Liver (tissue), 9 donors: ENCODE data around the gene OSMR. TPM values are rescaled to one million over a fixed set of nuclear protein-coding genes. Genes with fewer than 3 reads are reported as not detected.
A peak's percentile ranks its signal among the peaks of the same experiment; 100 is the strongest.

Experiments
- DNase-seq: peaks from one replicate; pipeline ENCODE4 v3.0.0-alpha.2; 2017; ENCODE audit warnings: low spot score
- H3K27ac ChIP-seq, 2 donors: one replicate each; pipeline ENCODE4 v1.7.0; 2013; ENCODE audit warnings: inconsistent platforms in 2 of 2, low read length in 2 of 2, control low read depth in 1 of 2, low read depth in 1 of 2, mild to moderate bottlenecking in 1 of 2
- H3K27me3 ChIP-seq, 4 donors: one replicate each; pipeline versions ENCODE4 v1.6.1 to v1.7.0; 2013; ENCODE audit warnings: low read length in 3 of 4, inconsistent platforms in 1 of 4, mild to moderate bottlenecking in 1 of 4, moderate library complexity in 1 of 4; ENCODE audit not compliant: control insufficient read depth in 4 of 4, insufficient read depth in 4 of 4
- H3K36me3 ChIP-seq, 4 donors: one replicate each; pipeline versions ENCODE4 v1.6.1 to v1.7.0; 2013; ENCODE audit warnings: low read length in 3 of 4, mild to moderate bottlenecking in 3 of 4, low read depth in 1 of 4, moderate library complexity in 1 of 4; ENCODE audit not compliant: control insufficient read depth in 4 of 4, insufficient read depth in 3 of 4
- H3K4me1 ChIP-seq, 4 donors: one replicate each; pipeline versions ENCODE4 v1.6.1 to v1.7.0; 2013; ENCODE audit warnings: low read length in 3 of 4, mild to moderate bottlenecking in 3 of 4, moderate library complexity in 1 of 4; ENCODE audit not compliant: control insufficient read depth in 4 of 4, insufficient read depth in 4 of 4
- H3K4me3 ChIP-seq, 3 donors: one replicate each; pipeline versions ENCODE4 v1.6.1 to v1.7.0; 2013; ENCODE audit warnings: low read length in 3 of 3, control low read depth in 1 of 3, low read depth in 1 of 3, mild to moderate bottlenecking in 1 of 3
- H3K9ac ChIP-seq, 2 donors: one replicate each; pipeline ENCODE4 v1.7.0; 2013; ENCODE audit warnings: low read length in 2 of 2, mild to moderate bottlenecking in 2 of 2, moderate library complexity in 2 of 2, control low read depth in 1 of 2, low read depth in 1 of 2
- H3K9me3 ChIP-seq, 4 donors: one replicate each; pipeline versions ENCODE4 v1.6.1 to v1.7.0; 2013; ENCODE audit warnings: low read length in 3 of 4; ENCODE audit not compliant: control insufficient read depth in 4 of 4
- ATF3 ChIP-seq: IDR thresholded peaks from 2 replicates; pipeline ENCODE4 v1.6.1; 2016; ENCODE audit warnings: antibody characterized with exemption
- CTCF ChIP-seq: fragments of 150-350 bp; IDR thresholded peaks from 2 replicates; pipeline ENCODE4 v1.5.1; 2017; ENCODE audit warnings: improper control_type of control experiment, low read depth, low read length; ENCODE audit not compliant: missing input control
- EGR1 ChIP-seq, 2 donors: IDR thresholded peaks; 2 replicates each; pipeline ENCODE4 v1.6.1; 2016 to 2018; ENCODE audit warnings: antibody characterized with exemption in 2 of 2, low read depth in 2 of 2
- FOXA1 ChIP-seq: IDR thresholded peaks from 2 replicates; pipeline ENCODE4 v1.6.1; 2016; ENCODE audit warnings: antibody characterized with exemption
- FOXA2 ChIP-seq: IDR thresholded peaks from 2 replicates; pipeline ENCODE4 v1.6.1; 2016; ENCODE audit warnings: antibody characterized with exemption
- HNF4A ChIP-seq, 2 donors: conservative IDR thresholded peaks; 2 replicates each; pipeline ENCODE4 v1.6.1; 2016; ENCODE audit warnings: antibody characterized with exemption in 2 of 2, mild to moderate bottlenecking in 2 of 2
- HNF4G ChIP-seq: IDR thresholded peaks from 2 replicates; pipeline ENCODE4 v1.6.1; 2016; ENCODE audit warnings: antibody characterized with exemption
- JUND ChIP-seq, 2 donors: IDR thresholded peaks; 2 replicates each; pipeline ENCODE4 v1.6.1; 2016; ENCODE audit warnings: antibody characterized with exemption in 2 of 2
- MAX ChIP-seq: IDR thresholded peaks from 2 replicates; pipeline ENCODE4 v1.6.1; 2016; ENCODE audit warnings: antibody characterized with exemption
- NR2F2 ChIP-seq: IDR thresholded peaks from 2 replicates; pipeline ENCODE4 v1.6.1; 2016; ENCODE audit warnings: antibody characterized with exemption
- RAD21 ChIP-seq, 2 donors: IDR thresholded peaks; 2 replicates each; pipeline ENCODE4 v1.6.1; 2016; ENCODE audit warnings: antibody characterized with exemption in 2 of 2, mild to moderate bottlenecking in 2 of 2
- REST ChIP-seq: IDR thresholded peaks from 2 replicates; pipeline ENCODE4 v1.6.1; 2016; ENCODE audit warnings: antibody characterized with exemption, mild to moderate bottlenecking
- RXRA ChIP-seq, 2 donors: IDR thresholded peaks; 2 replicates each; pipeline ENCODE4 v1.6.1; 2017 to 2018; ENCODE audit warnings: antibody characterized with exemption in 2 of 2, mild to moderate bottlenecking in 1 of 2
- SP1 ChIP-seq: IDR thresholded peaks from 2 replicates; pipeline ENCODE4 v1.6.1; 2018; ENCODE audit warnings: antibody characterized with exemption, mild to moderate bottlenecking
- YY1 ChIP-seq: IDR thresholded peaks from 2 replicates; pipeline ENCODE4 v1.6.1; 2016; ENCODE audit warnings: antibody characterized with exemption, mild to moderate bottlenecking
- ZBTB33 ChIP-seq: IDR thresholded peaks from 2 replicates; pipeline ENCODE4 v1.6.1; 2016; ENCODE audit warnings: antibody characterized with exemption
- WGBS: extraction: QIAGEN DNeasy Blood & Tissue Kit; methylation state at CpG from one replicate; pipeline ENCODE4 v1.1.7; 2013; 5-methylcytosine and 5-hydroxymethylcytosine counted together
- polyA plus RNA-seq, 2 donors: library from polyadenylated mRNA; stranded (reverse) in 1 of 2; unstranded in 1 of 2; fragments of 200-250 nt in 1 of 2; fragments of >200 nt in 1 of 2; fragmentation: Nextera tagmentation in 1 of 2; extraction: Ambion mirVana in 1 of 2; gene quantifications; one replicate each; pipeline versions ENCODE4 v1.2.1 to v1.2.3, GENCODE V29; 2013 to 2015
- total RNA-seq, 2 donors: library from RNA; depleted of rRNA; stranded (reverse); fragments of >200 nt; gene quantifications; one replicate each; pipeline ENCODE4 v1.2.3, GENCODE V29; 2014
- donor health status: healthy.
- donor health status: healthy.
- donor health status: healthy.
- donor health status: healthy.
- donor health status: healthy.

The OSMR gene
- total and polyA plus RNA-seq, 4 donors = 4.3 to 34.5 (median 11.7) TPM

GRCh38 chr5:38796742-38797108 lies 49.1 kb upstream of the OSMR start:
- H3K9me3 ChIP-seq = no peaks in the 10 kb centered on the region
- H3K27me3 ChIP-seq = peaks cover 0 to 4% (median 0%) of the 10 kb centered on the region in 4 donors
- H3K4me3 ChIP-seq = no peak overlapping the region
- DNase-seq = no peak
- H3K9ac ChIP-seq = no peak overlapping the region
- peak overlapping the region in 1 of 2 donors; percentile 33 for H3K27ac ChIP-seq
- H3K36me3 ChIP-seq = no peaks in the 10 kb centered on the region
- TF ChIP-seq EGR1 (IDR thresholded peaks at IDR 0.05; ENCODE audit: low read depth in 2 of 2) = no peak
- TF ChIP-seq FOXA1 = no peak
- TF ChIP-seq RXRA (IDR thresholded peaks at IDR 0.05) = no peak
- TF ChIP-seq HNF4A (conservative IDR thresholded peaks at IDR 0.05) = no peak
- TF ChIP-seq JUND (IDR thresholded peaks at IDR 0.05) = no peak
- TF ChIP-seq MAX = no peak
- no peak for TF ChIP-seq NR2F2
- no peak for TF ChIP-seq YY1
- no peak for TF ChIP-seq HNF4G
- no peak for TF ChIP-seq REST
- H3K4me1 ChIP-seq = peaks cover 0 to 2% (median 0%) of the 10 kb centered on the region in 4 donors

- Histone ChIP-seq H3K9ac (no peak overlapping the region), H3K9me3 (no peaks in the 10 kb centered on the region), H3K27ac (no peak overlapping the region), H3K27me3 (peaks cover 0 to 4% (median 0%) of the 10 kb centered on the region in 4 donors), H3K4me1 (peaks cover 0 to 2% (median 0%) of the 10 kb centered on the region in 4 donors), H3K36me3 (no peaks in the 10 kb centered on the region), H3K4me3 (no peak overlapping the region)
- WGBS = 83% methylated on average over 12 of the region's 12 CpGs
- no peak for TF ChIP-seq FOXA2
- TF ChIP-seq CTCF = no peak
- TF ChIP-seq NR2F2 = no peak
- no peak for TF ChIP-seq ZBTB33
- no peak for TF ChIP-seq JUND (IDR thresholded peaks at IDR 0.05)
- no peak for TF ChIP-seq SP1
- no peak for TF ChIP-seq MAX
- no peak for TF ChIP-seq YY1
- no peak for TF ChIP-seq ATF3
- TF ChIP-seq HNF4A (conservative IDR thresholded peaks at IDR 0.05) = no peak
- no peak for TF ChIP-seq RAD21 (IDR thresholded peaks at IDR 0.05)
- TF ChIP-seq FOXA1 = no peak
- TF ChIP-seq REST = no peak
- no peak for TF ChIP-seq HNF4G
- DNase-seq = no peak
Measured at GRCh38 chr5:38797838-38798237, 48.0 kb upstream of the OSMR start.
